ENCODE measurements around the gene LAMA1. TPM values are rescaled to one million over a fixed set of nuclear protein-coding genes. Genes with fewer than 3 reads are reported as not detected.

Gene LAMA1
- total and polyA plus RNA-seq, 2 of the 4 experiments (the other 2 are of a cell fraction): 10.9 to 15.5 TPM

DNA sequence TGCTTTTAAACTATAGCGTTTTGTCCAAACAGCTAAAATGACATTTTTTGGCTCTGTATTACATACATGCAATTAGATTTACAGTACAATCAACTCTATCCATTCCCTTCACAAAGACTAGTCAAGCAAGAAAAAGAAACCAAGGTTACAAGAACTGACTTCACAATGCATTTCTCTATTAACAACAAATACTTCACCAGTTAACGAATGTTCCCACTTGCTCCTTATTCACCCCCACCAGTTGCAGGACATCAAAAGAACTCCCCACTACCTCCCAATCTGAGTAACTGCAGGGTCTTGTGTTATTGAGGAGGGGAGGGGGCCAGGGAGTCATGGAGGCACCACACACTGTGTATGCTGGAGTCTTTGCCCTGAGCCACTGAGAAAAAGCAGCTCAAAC is 34.9 kb downstream of the LAMA1 start:
- H3K4me3 ChIP-seq (ENCODE audit: insufficient read depth, low read depth, low read length): no peak overlapping the region
- H2AK5ac ChIP-seq (ENCODE audit: low read depth, low read length): peak overlapping the region; percentile 66
- H2BK120ac ChIP-seq (ENCODE audit: low read depth, low read length): peak overlapping the region; percentile 34; the same call in 1 of the 2 replicates
- ChIA-PET POLR2A (ENCODE audit: unreplicated experiment) (no interaction called here), CTCF (no interaction called here)
- BruUV-seq (replicated peaks): no TSS peak
- H3K27ac ChIP-seq (ENCODE audit: insufficient read depth, low read length): no peak overlapping the region
- intact Hi-C loops (cut with micrococcal nuclease): no loop called here
- H3K14ac ChIP-seq (replicated peaks; ENCODE audit: low read depth, low read length): peak overlapping the region; percentile 43
- no peak overlapping the region for H2BK5ac ChIP-seq (ENCODE audit: low read depth, low read length, poor library complexity, severe bottlenecking)
- dilution Hi-C loops (cut with HindIII; ENCODE audit: low sequenced_read_pairs, unreplicated experiment): no loop called here
- no peak overlapping the region for H2AK9ac ChIP-seq (replicated peaks; ENCODE audit: low read depth, low read length, poor library complexity)
- H3K18ac ChIP-seq (ENCODE audit: low read depth, low read length): peak overlapping the region; percentile 83; the same call in 1 of the 2 replicates
- no peaks in the 10 kb centered on the region for H4K20me1 ChIP-seq (ENCODE audit: insufficient read depth, low read length)
- no peak overlapping the region for H4K5ac ChIP-seq (ENCODE audit: low read depth, low read length)
- H3K4ac ChIP-seq (ENCODE audit: low read depth, low read length): peak overlapping the region; percentile 64
- H2AFZ ChIP-seq (replicated peaks; ENCODE audit: low read length, poor library complexity): no peak overlapping the region
- H2BK20ac ChIP-seq (ENCODE audit: low read depth, low read length): peak overlapping the region; percentile 18; the same call in 1 of the 2 replicates
- no peak overlapping the region for H3K9ac ChIP-seq (ENCODE audit: low read depth, low read length)
- peaks cover 2% of the 10 kb centered on the region; the same call in 1 of the 2 replicates for H3K4me1 ChIP-seq (ENCODE audit: control insufficient read depth, insufficient read depth, low read length)
- TF ChIP-seq MAFK (IDR thresholded peaks at IDR 0.05; ENCODE audit: low read depth, low read length) (no peak), FOS (IDR thresholded peaks at IDR 0.05; ENCODE audit: low read depth, low read length) (no peak), BHLHE40 (IDR thresholded peaks at IDR 0.05; ENCODE audit: low read depth, low read length) (no peak), RAD21 (IDR thresholded peaks at IDR 0.05; ENCODE audit: low read length) (no peak), MXI1 (IDR thresholded peaks at IDR 0.05; ENCODE audit: borderline replicate concordance, low read depth, low read length) (no peak), NFE2L2 (IDR thresholded peaks at IDR 0.05; ENCODE audit: low read depth, low read length) (no peak), RCOR1 (IDR thresholded peaks at IDR 0.05; ENCODE audit: insufficient replicate concordance, low read length) (no peak), CEBPB (IDR thresholded peaks at IDR 0.05; ENCODE audit: low read depth, low read length) (no peak), POLR2A (IDR thresholded peaks at IDR 0.05; ENCODE audit: low read depth, low read length) (no peak), MAZ (IDR thresholded peaks at IDR 0.05; ENCODE audit: borderline replicate concordance, low read depth, low read length) (no peak), CHD1 (IDR thresholded peaks at IDR 0.05; ENCODE audit: low read depth, low read length) (no peak)
- TF ChIP-seq, protein P1, sequence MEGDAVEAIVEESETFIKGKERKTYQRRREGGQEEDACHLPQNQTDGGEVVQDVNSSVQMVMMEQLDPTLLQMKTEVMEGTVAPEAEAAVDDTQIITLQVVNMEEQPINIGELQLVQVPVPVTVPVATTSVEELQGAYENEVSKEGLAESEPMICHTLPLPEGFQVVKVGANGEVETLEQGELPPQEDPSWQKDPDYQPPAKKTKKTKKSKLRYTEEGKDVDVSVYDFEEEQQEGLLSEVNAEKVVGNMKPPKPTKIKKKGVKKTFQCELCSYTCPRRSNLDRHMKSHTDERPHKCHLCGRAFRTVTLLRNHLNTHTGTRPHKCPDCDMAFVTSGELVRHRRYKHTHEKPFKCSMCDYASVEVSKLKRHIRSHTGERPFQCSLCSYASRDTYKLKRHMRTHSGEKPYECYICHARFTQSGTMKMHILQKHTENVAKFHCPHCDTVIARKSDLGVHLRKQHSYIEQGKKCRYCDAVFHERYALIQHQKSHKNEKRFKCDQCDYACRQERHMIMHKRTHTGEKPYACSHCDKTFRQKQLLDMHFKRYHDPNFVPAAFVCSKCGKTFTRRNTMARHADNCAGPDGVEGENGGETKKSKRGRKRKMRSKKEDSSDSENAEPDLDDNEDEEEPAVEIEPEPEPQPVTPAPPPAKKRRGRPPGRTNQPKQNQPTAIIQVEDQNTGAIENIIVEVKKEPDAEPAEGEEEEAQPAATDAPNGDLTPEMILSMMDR (conservative IDR thresholded peaks at IDR 0.05; ENCODE audit: low read depth, low read length): no peak
- H4K91ac ChIP-seq (ENCODE audit: insufficient read depth, low read depth, low read length): peak overlapping the region; percentile 56; the same call in 1 of the 2 replicates
- peak overlapping the region; percentile 81; the same call in 1 of the 3 replicates for H2BK15ac ChIP-seq (ENCODE audit: low read depth, low read length)
- in situ Hi-C loops (cut with MboI; ENCODE audit: low sequenced_read_pairs): no loop called here
- WGBS, 2 experiments (ENCODE audit: extremely low coverage in 2 of 2, insufficient read length in 1 of 2): no CpG with 5 or more reads among the region's 2 CpGs
- H3K23ac ChIP-seq (ENCODE audit: low read depth, low read length): no peak overlapping the region
- no peak overlapping the region for H3K4me2 ChIP-seq (ENCODE audit: low read depth, low read length)
- H3K79me1 ChIP-seq (ENCODE audit: low read depth in 1 of 2, low read length in 2 of 2): peaks cover 0 to 3% of the 10 kb centered on the region in 2 experiments; a peak in 2 of 4 replicates
- DNase-seq: no peak
- H3K36me3 ChIP-seq (ENCODE audit: control insufficient read depth, insufficient read depth, low read length): no peaks in the 10 kb centered on the region
- H3K9me3 ChIP-seq (ENCODE audit: control insufficient read depth, insufficient read depth, low read length): no peaks in the 10 kb centered on the region
- ATAC-seq (ENCODE audit: low read depth): no peak
- H3K9me1 ChIP-seq (ENCODE audit: insufficient read depth, low read length): no peaks in the 10 kb centered on the region
- H3K56ac ChIP-seq (ENCODE audit: extremely low read depth, insufficient read depth, low read length): no peak overlapping the region
- no peaks in the 10 kb centered on the region for H3K27me3 ChIP-seq (ENCODE audit: control insufficient read depth, insufficient read depth, low read length)
- peak overlapping the region in 1 of 2 experiments; percentile 54; a peak in 1 of 4 replicates for H4K8ac ChIP-seq (ENCODE audit: low read depth in 2 of 2, low read length in 2 of 2)
